ENCODE measurements around the gene MYL5. TPM values are rescaled to one million over a fixed set of nuclear protein-coding genes. Genes with fewer than 3 reads are reported as not detected.

Gene MYL5
- total and polyA plus RNA-seq, 4 donors, result 2.4 to 5.0 (median 4.7) TPM

GRCh38 chr4:655464-656151, 18.7 kb upstream of the MYL5 start:
- Histone ChIP-seq H3K4me1 (ENCODE audit: control insufficient read depth in 4 of 4, insufficient read depth in 4 of 4, low read length in 3 of 4) (no peaks in the 10 kb centered on the region), H3K9ac (ENCODE audit: low read depth in 1 of 2, low read length in 2 of 2) (no peak overlapping the region), H3K27ac (ENCODE audit: low read depth in 1 of 2, low read length in 2 of 2) (no peak overlapping the region), H3K36me3 (ENCODE audit: control insufficient read depth in 4 of 4, insufficient read depth in 3 of 4, low read depth in 1 of 4, low read length in 3 of 4) (no peaks in the 10 kb centered on the region), H3K4me3 (ENCODE audit: low read depth in 1 of 3, low read length in 3 of 3) (no peak overlapping the region), H3K27me3 (ENCODE audit: control insufficient read depth in 4 of 4, insufficient read depth in 4 of 4, low read length in 3 of 4) (peaks cover 0 to 2% (median 0%) of the 10 kb centered on the region in 4 donors), H3K9me3 (ENCODE audit: control insufficient read depth in 4 of 4, low read length in 3 of 4) (no peaks in the 10 kb centered on the region)
- WGBS, result 61% methylated on average over 26 of the region's 26 CpGs
- TF ChIP-seq MAX (IDR thresholded peaks at IDR 0.05) (no peak), NR2F2 (IDR thresholded peaks at IDR 0.05) (no peak), SP1 (IDR thresholded peaks at IDR 0.05) (no peak), YY1 (IDR thresholded peaks at IDR 0.05) (no peak), RAD21 (IDR thresholded peaks at IDR 0.05) (no peak), FOXA1 (IDR thresholded peaks at IDR 0.05) (no peak), GABPA (IDR thresholded peaks at IDR 0.05 in 1 of 2, conservative IDR thresholded peaks at IDR 0.05 in 1 of 2) (no peak)
- no peak for DNase-seq (ENCODE audit: low spot score)

- DNase-seq (ENCODE audit: low spot score), result no peak
- Histone ChIP-seq H3K9me3 (ENCODE audit: control insufficient read depth in 4 of 4, low read length in 3 of 4) (no peaks in the 10 kb centered on the region), H3K36me3 (ENCODE audit: control insufficient read depth in 4 of 4, insufficient read depth in 3 of 4, low read depth in 1 of 4, low read length in 3 of 4) (no peaks in the 10 kb centered on the region), H3K4me3 (ENCODE audit: low read depth in 1 of 3, low read length in 3 of 3) (no peak overlapping the region), H3K27me3 (ENCODE audit: control insufficient read depth in 4 of 4, insufficient read depth in 4 of 4, low read length in 3 of 4) (peaks cover 0 to 2% (median 0%) of the 10 kb centered on the region in 4 donors), H3K9ac (ENCODE audit: low read depth in 1 of 2, low read length in 2 of 2) (no peak overlapping the region), H3K4me1 (ENCODE audit: control insufficient read depth in 4 of 4, insufficient read depth in 4 of 4, low read length in 3 of 4) (no peaks in the 10 kb centered on the region), H3K27ac (ENCODE audit: low read depth in 1 of 2, low read length in 2 of 2) (no peak overlapping the region)
- 86% methylated on average over 58 of the region's 58 CpGs for WGBS
- TF ChIP-seq ZBTB33 (IDR thresholded peaks at IDR 0.05), result no peak
- TF ChIP-seq GABPA (IDR thresholded peaks at IDR 0.05 in 1 of 2, conservative IDR thresholded peaks at IDR 0.05 in 1 of 2), result no peak
- TF ChIP-seq EGR1 (IDR thresholded peaks at IDR 0.05; ENCODE audit: low read depth in 2 of 2), result no peak
- TF ChIP-seq HNF4A (conservative IDR thresholded peaks at IDR 0.05), result no peak
- no peak for TF ChIP-seq MAX (IDR thresholded peaks at IDR 0.05)
- no peak for TF ChIP-seq CTCF (IDR thresholded peaks at IDR 0.05; ENCODE audit: low read depth, low read length, missing input control)
- no peak for TF ChIP-seq HNF4G (IDR thresholded peaks at IDR 0.05)
- TF ChIP-seq RXRA (IDR thresholded peaks at IDR 0.05), result no peak
- TF ChIP-seq SP1 (IDR thresholded peaks at IDR 0.05), result no peak
- no peak for TF ChIP-seq ATF3 (IDR thresholded peaks at IDR 0.05)
- no peak for TF ChIP-seq REST (IDR thresholded peaks at IDR 0.05)
These were observed 17.7 kb upstream of the MYL5 start for GRCh38 chr4:656436-657337.

All from liver (tissue), 9 donors.